GM19463 (cell line): ENCODE results near the gene NOSIP.

Experiments used
- ATAC-seq: cut with Tn5 transposase; IDR thresholded peaks from one replicate; pipeline ENCODE4 v1.9.1; 2021; ENCODE audit warnings: mild to moderate bottlenecking, moderate library complexity; ENCODE audit not compliant: unreplicated experiment

Gene NOSIP

DNA sequence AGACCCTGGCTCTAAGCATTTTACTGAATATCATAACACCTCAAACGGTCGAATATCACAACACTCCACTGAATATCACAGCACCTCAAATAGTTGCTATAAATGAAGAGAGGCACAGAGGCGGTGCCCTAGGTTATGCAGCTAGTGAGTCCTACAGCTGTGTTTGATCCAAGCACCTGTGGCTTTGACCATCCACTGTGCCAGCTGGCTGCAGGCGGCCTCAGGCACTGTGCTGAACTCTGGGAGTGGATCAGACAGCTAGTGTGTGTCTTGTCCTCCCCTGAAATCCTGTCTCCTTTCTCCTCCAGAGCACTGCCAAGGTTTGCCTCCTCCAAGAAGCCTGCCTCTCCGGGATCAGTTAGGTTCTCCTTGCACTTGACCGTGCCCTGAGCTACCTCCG is 7.3 kb downstream of the NOSIP start:
- no peak for ATAC-seq

DNA sequence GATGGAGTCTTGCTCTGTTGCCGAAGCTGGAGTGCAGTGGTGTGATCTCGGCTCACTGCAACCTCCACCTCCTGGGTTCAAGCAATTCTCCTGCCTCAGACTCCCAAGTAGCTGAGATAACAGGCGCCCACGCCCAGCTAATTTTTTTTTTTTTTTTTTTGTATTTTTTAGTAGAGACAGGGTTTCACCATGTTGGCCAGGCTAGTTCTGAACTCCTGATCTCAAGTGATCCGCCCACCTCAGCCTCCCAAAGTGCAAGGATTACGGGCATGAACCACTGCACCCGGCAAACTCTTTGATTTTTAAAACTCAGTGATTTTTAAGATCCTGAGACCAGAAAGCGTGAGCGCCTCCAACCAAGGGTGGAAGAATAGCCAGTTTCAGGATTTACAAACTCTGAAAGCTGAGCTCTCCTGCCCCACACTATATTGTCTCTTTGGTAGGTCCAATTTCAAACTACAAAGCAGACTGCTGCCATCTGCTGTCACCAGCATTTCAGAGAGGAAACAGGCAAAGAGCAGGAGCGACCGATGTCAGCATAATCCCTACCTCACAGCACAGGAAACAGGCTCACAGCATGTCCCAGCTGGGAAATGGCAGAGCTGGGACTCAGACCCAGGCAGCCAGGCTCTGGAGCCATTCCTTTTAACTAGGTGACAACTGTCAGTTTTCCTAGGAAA is 9.2 kb downstream of the NOSIP start:
- ATAC-seq: no peak

DNA sequence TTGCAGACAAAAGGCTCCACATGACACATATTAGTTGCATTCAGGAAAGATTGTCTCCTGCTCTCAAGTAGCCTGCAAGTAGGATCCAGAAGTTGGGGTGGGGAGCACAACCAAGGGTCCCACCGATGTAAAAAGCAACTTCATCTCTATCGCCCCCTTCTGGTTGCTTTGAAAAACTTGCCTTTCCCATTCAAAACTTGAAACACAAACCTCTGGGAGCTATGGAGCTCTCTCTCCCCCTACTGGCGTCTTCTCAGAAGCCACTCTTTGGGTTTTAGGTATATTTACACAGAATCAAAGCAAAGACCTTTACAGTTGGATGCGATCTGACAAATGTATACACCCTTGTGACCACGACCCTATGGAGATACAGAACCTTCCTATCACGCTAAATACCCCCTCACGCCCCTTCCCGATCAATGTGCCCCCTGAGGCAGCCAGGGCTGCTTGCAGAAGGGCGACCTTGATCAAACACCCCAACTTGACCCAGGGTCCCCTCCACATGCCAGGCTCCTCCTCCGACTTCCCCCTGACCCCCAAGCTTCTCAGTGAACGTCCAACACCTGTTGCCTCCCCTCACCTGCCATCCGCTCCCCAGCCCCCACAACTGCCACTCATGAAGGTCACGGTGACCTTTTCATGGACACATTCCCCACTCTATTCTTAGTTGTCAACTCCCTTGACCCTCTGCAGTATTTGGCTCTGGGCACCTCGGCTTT is 10.1 kb downstream of the NOSIP start:
- no peak for ATAC-seq

DNA sequence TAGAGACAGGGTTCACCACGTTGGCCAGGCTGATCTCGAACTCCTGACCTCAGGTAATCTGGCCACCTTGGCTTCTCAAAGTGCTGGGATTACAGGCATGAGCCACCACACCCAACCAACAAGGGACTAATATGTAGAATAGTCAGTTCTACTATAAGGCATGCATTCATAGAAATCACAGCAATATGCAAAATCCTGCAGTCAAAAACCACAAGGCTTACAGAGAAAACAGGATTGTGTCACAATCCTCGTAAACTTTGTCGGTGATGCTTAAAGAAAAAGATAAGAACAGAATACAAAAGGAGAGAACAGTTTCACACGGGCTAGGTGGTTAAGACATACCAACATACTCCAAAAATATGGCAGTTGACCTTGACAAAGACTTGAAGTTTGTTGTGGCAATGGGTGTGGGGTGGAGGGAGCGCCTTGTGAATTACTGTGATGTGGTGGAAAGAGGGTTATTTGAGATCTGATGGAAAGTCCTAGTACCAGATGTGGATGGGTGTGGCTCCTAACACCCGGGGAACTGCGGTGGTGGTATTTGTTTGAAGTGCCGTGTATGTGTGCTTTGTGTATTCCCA is 12.4 kb downstream of the NOSIP start:
- ATAC-seq: no peak

DNA sequence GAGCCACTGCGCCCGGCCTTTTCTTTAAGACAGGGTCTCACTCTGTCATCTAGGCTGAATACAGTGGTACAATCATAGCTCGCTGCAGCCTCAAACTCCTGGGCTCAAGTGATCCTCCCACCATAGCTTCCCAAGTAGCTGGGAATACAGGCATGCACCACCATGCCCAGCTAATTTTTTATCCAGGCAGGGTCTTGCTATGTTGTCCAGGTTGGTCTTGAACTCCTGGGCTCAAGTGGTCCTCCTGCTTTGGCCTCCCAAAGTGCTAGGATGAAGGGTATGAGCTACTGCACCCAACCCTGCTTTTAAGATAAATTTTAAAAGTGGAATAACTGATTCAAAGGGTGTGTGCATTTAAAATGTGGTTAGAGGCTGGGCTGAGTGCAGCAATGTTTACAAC is 14.1 kb downstream of the NOSIP start:
- no peak for ATAC-seq

DNA sequence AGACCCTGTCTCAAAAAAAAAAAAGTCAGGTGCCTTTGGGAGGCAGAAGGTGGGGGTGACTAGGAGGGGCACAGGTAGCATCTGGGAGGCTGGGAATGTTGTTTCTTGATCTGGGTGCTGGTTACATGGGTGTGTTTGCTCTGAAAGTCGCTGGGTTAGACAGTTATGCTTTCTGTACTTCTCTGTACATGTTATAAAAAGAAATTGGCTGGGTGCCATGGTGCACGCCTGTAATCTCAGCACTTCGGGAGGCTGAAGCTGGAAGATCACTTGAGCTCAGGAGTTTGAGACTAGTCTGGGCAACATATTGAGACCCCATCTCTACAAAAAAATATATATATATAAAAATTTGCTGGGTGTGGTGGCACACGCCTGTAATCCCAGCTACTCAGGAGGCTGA is 15.1 kb downstream of the NOSIP start:
- ATAC-seq: no peak

DNA sequence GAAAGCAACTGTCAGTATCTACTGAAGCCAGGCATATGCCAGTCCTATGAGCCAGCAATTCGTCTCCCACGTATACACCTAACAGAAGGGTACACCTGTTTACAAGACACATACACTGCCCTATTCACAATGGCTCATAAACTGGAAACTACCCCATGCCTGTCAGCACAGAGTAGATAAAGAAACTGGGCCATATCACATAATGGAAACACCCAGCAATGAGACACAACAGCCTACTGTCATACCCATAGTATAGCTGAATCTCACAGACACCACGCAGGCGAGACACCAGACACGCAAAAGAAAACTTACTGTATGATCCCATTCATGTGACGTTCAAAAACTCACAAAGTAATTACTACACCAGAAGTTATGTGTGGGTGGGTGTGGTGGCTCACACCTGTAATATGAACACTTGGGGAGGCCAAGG is 15.7 kb downstream of the NOSIP start:
- no peak for ATAC-seq

DNA sequence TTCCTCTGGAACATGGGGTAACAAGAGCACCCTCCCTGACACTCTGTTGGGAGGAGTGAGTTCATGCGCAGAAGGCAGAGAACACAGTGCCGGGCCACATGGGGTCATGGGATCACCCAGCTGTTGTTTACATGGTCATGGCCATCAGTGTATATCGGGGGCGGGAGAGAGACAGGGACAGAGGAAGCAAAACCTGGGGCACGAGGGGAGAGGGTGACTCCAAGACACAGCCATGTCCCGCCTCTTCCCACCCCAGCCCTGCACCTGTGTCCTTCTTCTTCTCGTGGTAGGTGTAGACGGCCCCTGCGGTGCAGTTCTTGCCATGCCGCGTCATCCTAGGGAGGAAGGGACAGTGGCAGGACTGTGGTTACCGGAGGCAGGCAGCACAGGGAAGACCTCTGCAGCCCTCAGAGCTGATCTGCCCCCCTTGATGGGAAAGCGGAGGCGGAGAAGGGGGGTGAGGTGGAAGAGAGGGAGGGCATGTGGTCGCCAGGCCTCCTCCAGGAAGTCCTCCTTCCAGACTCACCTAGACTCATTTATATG is 19.9 kb downstream of the NOSIP start:
- no peak for ATAC-seq

DNA sequence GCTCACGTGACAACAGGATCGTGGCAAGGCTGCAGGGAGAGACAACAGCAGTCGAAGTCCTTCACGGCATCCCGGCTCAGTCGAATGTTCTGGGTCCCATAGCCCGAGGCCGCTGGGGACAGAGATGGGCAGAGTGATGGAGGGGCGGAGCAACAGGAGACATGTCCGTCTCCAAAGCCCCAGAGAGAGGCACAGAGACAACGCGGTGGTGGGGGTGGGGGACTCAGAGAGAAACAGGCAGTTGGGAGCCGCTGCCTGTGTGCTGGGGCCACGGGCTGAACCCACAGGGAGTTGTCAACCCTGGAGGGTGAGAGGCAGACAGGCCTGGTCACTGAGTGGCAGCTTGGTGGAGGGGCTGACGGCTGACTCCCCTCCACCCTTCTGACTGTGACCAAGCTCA is 20.4 kb downstream of the NOSIP start:
- no peak for ATAC-seq

DNA sequence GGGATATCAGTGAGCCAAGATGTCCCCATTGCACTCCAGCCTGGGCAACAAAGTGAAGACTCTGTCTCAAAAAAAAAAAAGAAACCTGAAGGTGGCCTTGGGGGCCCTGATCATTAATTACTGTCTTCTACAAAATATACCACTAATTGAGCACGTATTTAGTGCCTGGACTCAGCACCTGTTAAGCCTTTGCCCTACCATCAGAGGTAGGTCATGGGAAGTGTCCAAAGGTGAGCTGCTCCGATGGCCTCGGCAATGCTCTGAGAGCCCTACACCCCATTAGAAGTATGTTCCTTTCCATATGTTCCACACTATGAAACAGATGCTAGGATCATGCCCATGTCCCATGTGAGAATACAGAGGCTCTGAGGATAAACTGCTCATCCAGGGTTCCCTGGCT is 20.9 kb downstream of the NOSIP start:
- ATAC-seq: no peak

DNA sequence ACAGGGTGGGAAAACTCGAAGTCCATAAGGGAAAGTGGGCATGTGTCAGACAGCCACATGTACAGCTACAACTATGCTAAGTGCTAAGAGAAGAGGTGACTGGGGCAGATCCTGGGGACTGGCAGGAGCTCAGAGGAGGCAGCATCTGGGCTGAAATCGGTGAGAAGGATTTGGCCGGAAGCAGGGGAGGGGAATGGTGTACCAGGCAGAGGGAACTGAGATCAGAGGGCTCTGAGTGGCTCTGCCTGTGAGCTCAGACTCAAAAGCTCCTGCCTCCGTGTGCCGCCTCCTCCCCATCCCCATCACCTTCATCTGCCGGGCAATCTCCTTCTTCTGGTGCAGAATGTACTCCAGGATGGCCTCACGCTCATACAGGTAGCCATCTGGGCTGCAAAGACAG is 21.8 kb downstream of the NOSIP start:
- no peak for ATAC-seq

DNA sequence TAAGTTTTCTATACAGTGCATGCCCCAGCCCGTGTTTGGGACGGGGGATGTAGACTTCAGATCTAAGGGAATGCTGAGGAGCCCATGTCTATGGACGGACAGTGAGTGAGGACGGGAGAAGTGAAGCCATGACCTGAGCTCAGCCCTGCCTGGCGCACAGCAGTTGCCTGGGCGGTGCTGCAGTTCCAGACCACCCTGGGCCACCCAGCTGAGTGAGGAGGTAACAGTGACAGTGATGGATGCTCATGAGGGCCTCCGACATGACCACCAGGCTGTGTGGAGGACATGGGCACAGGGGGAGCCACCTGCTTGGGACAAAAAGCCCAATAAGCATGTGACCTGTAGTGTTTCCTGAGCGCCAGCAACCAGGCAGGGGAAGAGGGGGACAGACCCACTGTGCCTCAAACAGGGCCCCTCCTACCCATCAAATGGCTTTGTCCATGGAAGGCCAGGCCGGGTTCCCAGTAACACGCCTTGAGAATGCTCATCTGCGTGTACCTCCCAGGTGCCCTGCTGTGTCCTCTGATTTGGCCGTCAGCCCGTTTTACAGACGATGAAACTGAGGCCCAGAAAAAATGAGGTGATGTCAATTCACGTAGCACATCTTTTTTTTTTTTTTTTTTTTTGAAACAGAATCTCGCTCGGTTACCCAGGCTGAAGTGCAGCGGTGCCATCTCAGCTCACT is 22.6 kb downstream of the NOSIP start:
- no peak for ATAC-seq

DNA sequence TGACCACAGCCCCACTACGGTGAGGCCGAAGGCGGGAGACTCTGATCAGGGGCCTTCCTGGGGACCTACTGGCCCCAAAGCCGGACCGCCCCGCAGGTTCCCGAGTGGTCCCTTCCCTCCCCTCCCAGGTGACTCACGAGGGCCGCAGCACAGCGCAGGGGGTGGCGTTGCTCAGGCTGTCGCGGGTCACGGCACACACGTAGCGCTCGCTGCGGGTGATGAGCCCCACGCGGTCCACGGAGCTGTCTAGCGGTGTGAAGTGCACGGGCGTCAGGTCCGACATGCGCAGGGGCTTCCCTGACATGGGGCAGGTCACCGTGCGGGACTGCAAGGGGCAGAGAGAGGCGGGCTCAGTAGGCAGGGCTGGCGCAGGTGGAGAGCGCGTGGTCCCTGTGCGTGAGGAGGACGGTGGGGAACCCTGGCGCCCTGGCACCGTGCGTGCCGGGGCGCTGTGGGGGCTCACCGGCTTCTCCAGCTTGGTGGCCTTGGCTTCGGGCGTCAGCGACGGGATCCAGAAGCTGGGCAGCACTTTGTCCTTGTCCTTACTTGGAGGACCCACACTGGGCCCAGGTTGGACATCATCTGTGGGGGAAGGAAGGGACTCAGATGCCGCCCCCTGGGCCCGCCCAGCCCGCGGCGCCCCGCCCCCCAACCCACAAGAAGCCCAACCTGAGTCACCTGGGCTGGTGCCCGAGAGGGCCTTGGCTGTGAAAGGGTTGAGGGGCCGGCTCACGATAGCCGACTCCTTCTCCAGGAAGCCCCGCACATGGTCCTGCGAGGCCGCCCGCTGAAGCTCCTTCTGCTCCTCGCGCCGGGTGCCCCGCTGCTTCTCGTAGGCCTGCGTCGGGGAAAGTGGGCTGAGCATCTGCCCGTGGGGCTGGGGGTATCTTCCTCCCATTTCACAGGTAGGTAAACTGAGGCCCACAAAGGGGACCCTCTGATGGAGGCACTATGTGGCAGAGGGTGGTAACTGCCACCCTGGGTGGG is 23.7 kb downstream of the NOSIP start:
- ATAC-seq: no peak

DNA sequence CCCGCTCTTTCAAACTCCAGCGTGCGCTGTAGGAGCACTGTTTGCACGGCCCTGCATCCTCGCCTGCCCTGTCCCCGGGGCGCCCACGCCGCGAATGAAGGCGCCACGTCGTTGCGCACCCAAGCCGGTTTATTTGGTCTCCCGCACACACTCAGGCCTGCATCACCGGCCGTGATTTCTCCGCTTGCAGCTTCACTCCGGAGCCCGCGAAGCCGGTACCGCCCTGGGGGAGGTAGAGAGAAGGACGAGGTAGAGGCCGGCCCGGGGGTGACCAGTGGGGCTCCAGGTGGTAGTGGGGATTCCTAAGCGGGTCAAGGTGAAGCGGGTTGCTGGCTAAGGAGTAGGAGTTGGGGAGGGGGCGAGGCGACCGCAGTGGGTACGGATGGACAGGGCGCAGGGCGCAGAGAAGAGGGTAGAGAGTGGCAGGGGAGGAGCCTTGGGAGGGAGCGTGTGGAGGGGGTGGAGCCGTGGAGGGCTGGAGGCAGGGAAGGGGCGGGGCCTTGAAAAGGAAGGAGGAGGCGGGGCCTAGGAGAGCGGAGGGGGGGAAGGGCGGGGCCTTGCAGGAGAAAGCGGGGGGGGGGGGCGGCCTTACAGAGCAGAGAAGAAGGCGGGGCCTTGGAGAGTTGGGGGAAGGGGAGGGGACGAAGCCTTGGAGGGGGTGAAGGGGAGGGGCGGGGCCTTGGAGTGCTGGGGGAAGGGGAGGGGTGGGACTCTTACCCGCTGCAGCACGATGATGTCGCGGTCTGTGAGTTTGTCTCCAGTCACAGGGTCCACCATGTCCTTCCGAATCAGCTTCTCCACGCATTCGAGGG is 24.6 kb downstream of the NOSIP start:
- no peak for ATAC-seq

DNA sequence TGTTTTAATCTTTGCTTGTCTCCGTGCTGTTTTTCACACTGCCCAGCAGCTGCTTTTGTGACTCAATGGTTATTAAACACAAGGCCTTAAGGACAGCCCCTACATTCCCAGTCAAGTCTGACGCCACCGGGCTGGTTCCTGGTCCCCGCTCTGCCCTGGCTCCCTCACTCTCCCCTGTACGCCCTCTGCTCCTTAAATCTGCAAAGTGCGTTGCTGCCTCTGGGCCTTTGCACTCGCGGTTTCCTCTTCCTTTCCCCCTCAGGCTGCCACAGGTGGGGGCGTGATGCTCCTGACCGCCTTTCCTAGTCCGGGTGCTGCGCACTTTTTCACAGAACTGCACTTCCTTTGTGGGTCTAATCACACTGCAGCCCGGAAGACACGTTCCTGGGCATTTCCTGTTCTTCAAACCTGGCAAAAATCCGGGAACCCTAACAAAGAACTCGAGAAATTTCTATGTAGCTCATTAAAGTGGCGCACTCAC is 25.6 kb downstream of the NOSIP start:
- ATAC-seq: no peak

DNA sequence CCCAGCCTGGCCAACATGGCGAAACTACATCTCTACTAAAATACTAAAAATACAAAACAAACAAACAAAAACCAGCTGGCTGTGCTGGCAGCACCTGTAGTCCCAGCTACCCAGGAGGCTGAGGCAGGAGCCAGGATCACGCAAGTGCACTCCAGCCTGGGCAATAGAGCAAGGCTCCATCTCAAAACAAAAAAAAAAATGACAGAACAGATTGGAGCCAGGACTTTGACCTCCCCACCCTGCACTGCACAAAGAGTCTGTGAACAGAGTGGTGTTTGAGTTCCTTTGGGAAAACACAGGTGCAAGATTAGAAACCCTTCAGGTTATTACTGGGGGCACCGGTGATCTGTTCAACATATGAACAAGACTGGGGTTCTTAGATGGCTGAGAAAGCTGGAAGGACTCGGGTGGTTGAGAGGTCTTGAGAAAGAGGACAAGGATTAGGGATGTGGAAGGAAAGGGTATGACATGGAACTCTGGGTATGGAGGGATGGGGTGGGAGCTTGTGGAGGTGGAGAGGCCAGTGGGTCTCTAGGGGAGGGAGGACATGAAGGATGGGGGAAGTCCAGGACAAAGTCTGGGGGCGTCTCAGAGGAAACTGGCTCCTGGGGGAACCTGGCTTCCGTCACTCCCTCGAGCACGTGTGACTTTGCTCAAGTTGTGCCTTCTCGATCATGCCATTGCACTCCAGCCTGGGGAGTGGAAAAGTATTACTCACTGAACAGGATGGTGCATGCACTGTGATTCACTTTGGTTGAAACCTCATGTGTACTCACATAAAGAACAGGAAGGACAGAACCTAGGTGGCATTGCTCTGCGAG is 26.7 kb downstream of the NOSIP start:
- no peak for ATAC-seq

DNA sequence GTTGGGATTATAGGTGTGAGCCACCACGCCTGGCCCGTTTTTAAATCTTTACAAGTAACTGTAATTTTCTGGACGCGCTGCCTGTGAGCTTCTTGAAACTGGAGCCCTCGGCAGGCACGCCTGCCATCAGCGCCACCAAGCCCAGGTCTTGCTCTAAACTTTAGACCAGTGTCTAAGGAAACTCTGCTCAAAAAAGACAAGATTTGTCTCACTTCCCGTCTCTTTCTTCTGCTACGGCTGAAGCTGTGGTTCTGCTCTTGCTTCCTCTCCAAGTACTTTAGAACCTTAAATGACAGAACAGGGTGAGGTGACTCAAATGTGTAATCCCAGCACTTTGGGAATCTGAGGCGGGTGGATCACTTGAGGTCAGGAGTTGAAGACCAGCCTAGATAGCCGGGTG is 27.6 kb downstream of the NOSIP start:
- no peak for ATAC-seq

DNA sequence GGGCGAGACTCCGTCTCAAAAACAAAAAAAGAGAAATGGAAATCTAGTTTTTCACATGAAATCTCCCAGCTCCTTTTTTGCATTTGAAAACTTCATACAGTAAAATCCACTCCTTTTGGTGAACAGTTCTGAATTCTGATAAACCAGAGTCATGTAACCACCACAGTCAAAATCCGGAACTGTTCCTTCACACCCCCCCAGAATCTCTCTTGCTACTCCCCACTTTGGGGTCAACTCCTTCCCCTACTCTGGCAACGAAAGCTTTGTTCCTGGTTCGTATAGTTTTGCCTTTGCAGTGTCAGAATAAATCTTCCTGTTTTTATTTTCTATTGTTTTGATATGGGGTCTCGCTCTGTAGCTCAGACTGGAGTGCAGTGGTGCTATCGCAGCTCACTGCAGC is 28.8 kb downstream of the NOSIP start:
- ATAC-seq: no peak

DNA sequence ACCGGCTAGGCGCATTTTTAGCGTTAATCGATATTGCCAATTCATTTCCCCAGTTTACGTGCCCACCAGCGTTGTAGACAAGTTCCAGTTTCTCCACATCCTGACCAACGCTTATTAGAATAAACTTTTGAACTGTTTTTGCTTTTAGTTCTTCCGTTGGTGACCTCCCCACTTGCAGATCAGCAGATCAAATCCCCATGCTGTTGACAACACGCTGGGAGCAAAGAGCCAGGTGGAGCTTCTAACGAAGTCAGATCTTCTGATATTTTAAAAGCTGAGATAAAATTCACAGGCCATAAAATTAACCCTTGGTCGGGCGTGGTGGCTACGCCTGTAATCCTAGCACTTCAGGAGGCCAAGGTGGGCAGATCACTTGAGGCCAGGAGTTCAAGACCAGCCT is 31.3 kb downstream of the NOSIP start:
- no peak for ATAC-seq
